PC-3 (cell line): Measurements from ENCODE around the gene ZDHHC5. TPM values are rescaled to one million over a fixed set of nuclear protein-coding genes. Genes with fewer than 3 reads are reported as not detected.
"Not testable (repeated sequence)": the region's sequence is repeated elsewhere in the genome, so short reads cannot be mapped to it uniquely, and the experiment has no call there.

ENCODE experiments used
- ATAC-seq: fragments of 200-7000 bp; cut with Tn5 transposase; 2 replicates; pipeline ENCODE4 v1.9.1; 2020; ENCODE audit warnings: mild to moderate bottlenecking, moderate library complexity
- BruUV-seq: library from RNA; stranded (reverse); fragments of 400-500 nt; replicated peaks from 2 replicates; lab custom pipeline; 2021; lab: Mats Ljungman, UMichigan
- CTCF ChIA-PET: fragments of 300-600 bp; sonication (Branson Sonifier 250); formaldehyde crosslinking; loops from one replicate; lab custom pipeline; 2022; ENCODE audit warnings: antibody characterized with exemption; lab: Charles Lee
- POLR2A ChIA-PET: fragments of 300-600 bp; sonication (Branson Sonifier 250); formaldehyde crosslinking; loops from one replicate; lab custom pipeline; 2022; ENCODE audit warnings: antibody characterized with exemption; ENCODE audit not compliant: unreplicated experiment; lab: Charles Lee
- DNase-seq: peaks from one replicate; pipeline ENCODE4 v3.0.0-alpha.2; 2015
- H2AFZ ChIP-seq: fragments of 300-600 bp; sonication (generic); 2 replicates; pipeline ENCODE4 v1.6.0; 2016; ENCODE audit warnings: antibody characterized with exemption, low read length
- H3F3A ChIP-seq: fragments of 300-600 bp; sonication (generic); one replicate; pipeline ENCODE4 v1.6.0; 2017; ENCODE audit warnings: antibody characterized with exemption, low read length, control low read depth, mild to moderate bottlenecking; ENCODE audit not compliant: unreplicated experiment
- H3K27ac ChIP-seq: fragments of 300-600 bp; sonication (generic); 2 replicates; pipeline ENCODE4 v1.5.1; 2016; ENCODE audit warnings: mild to moderate bottlenecking, low read length
- H3K27me3 ChIP-seq: fragments of 300-600 bp; sonication (generic); 2 replicates; pipeline ENCODE4 v1.6.1; 2016; ENCODE audit warnings: low read length, mixed read lengths
- H3K36me3 ChIP-seq: fragments of 300-600 bp; sonication (generic); 2 replicates; pipeline ENCODE4 v1.6.1; 2016; ENCODE audit warnings: low read depth, mixed run types, low read length, mixed read lengths
- H3K4me1 ChIP-seq: fragments of 300-600 bp; sonication (generic); 2 replicates; pipeline ENCODE4 v1.5.1; 2016; ENCODE audit warnings: low read length; ENCODE audit not compliant: insufficient read depth
- H3K4me2 ChIP-seq: fragments of 300-600 bp; sonication (generic); 2 replicates; pipeline ENCODE4 v1.6.0; 2016; ENCODE audit warnings: low read length
- H3K4me3 ChIP-seq: fragments of 300-600 bp; sonication (generic); 2 replicates; pipeline ENCODE4 v1.5.1; 2016; ENCODE audit warnings: mild to moderate bottlenecking, low read length, mixed read lengths
- H3K79me2 ChIP-seq: fragments of 300-600 bp; sonication (generic); 2 replicates; pipeline ENCODE4 v1.6.1; 2017; ENCODE audit warnings: low read length, mixed read lengths
- H3K9ac ChIP-seq: fragments of 300-600 bp; sonication (generic); 2 replicates; pipeline ENCODE4 v1.6.0; 2016; ENCODE audit warnings: mild to moderate bottlenecking, low read length
- H3K9me2 ChIP-seq: fragments of 300-600 bp; sonication (generic); replicated peaks from 2 replicates; pipeline ENCODE4 v1.6.1; 2016; ENCODE audit warnings: mixed run types, low read length, mixed read lengths
- H3K9me3 ChIP-seq: fragments of 300-600 bp; sonication (generic); 2 replicates; pipeline ENCODE4 v1.6.1; 2016; ENCODE audit warnings: low read length, mixed read lengths
- H4K20me1 ChIP-seq: fragments of 300-600 bp; sonication (generic); 2 replicates; pipeline ENCODE4 v1.6.1; 2016; ENCODE audit warnings: low read length, mixed read lengths
- CTCF ChIP-seq: fragments of 300-600 bp; sonication (generic); conservative IDR thresholded peaks from 2 replicates; pipeline ENCODE4 v1.5.1; 2017; ENCODE audit warnings: antibody characterized with exemption, low read depth, mild to moderate bottlenecking, low read length
- EZH2 ChIP-seq: fragments of 300-600 bp; sonication (generic); IDR thresholded peaks from one replicate; pipeline ENCODE4 v1.6.1; 2017; ENCODE audit warnings: antibody characterized with exemption, mild to moderate bottlenecking, low read length; ENCODE audit not compliant: unreplicated experiment
- EZH2phosphoT487 ChIP-seq: fragments of 300-600 bp; sonication (generic); IDR thresholded peaks from 2 replicates; pipeline ENCODE4 v1.6.1; 2018; ENCODE audit warnings: mild to moderate bottlenecking, antibody characterized with exemption, low read length, borderline replicate concordance
- intact Hi-C: fragments of 100-400 bp; cut with micrococcal nuclease; formaldehyde crosslinking; loops from 2 replicates; pipeline ENCODE4 v1.9.0; 2023
- total RNA-seq: library from RNA; depleted of rRNA; stranded (reverse); fragments of >200 nt; gene quantifications from 2 replicates; pipeline ENCODE4 v1.2.3, GENCODE V29; 2014

Gene ZDHHC5
- total RNA-seq, 1 experiment from 2014 or later, result 86.7 TPM

GRCh38 chr11:57703341-57703740 is 35.4 kb downstream of the ZDHHC5 start:
- TF ChIP-seq EZH2phosphoT487, result no peak
- TF ChIP-seq EZH2, result no peak
- TF ChIP-seq CTCF, result no peak
- Histone ChIP-seq H3K27ac (no peak overlapping the region), H4K20me1 (0 out of 2 replicates have a peak, but pooled peaks cover 3% of the 10 kb centered on the region), H3K79me2 (peaks cover 17% of the 10 kb centered on the region), H3K36me3 (peaks cover 55% of the 10 kb centered on the region), H3F3A (peaks cover 4% of the 10 kb centered on the region), H2AFZ (no peak overlapping the region), H3K9me3 (no peaks in the 10 kb centered on the region), H3K27me3 (no peaks in the 10 kb centered on the region), H3K4me2 (no peak overlapping the region), H3K4me1 (no peaks in the 10 kb centered on the region), H3K4me3 (no peak overlapping the region), H3K9ac (no peak overlapping the region), H3K9me2 (no peaks in the 10 kb centered on the region)
- ChIA-PET CTCF (no interaction called here), POLR2A (no interaction called here)
- no peak for DNase-seq
- no peak for ATAC-seq
- BruUV-seq, result no TSS peak
- intact Hi-C loops, result no loop called here

GRCh38 chr11:57704932-57705331 is 37.0 kb downstream of the ZDHHC5 start:
- H3K27ac ChIP-seq, result no peak overlapping the region
- H3F3A ChIP-seq, result peaks cover 4% of the 10 kb centered on the region
- no peak overlapping the region for H3K9ac ChIP-seq
- no peaks in the 10 kb centered on the region for H3K27me3 ChIP-seq
- CTCF ChIA-PET, result no interaction called here
- H3K4me3 ChIP-seq, result no peak overlapping the region
- no peak overlapping the region for H3K4me2 ChIP-seq
- H3K9me2 ChIP-seq, result no peaks in the 10 kb centered on the region
- TF ChIP-seq EZH2 (no peak), EZH2phosphoT487 (no peak), CTCF (no peak)
- POLR2A ChIA-PET, result interaction anchor here (0.6 kb wide), 1 partner anchor 55 kb away, joined by 16 read pairs; no protein-coding TSS in a partner anchor
- DNase-seq (no peak), ATAC-seq (no peak)
- no peaks in the 10 kb centered on the region for H3K4me1 ChIP-seq
- intact Hi-C loops, result no loop called here
- H3K9me3 ChIP-seq, result no peaks in the 10 kb centered on the region
- H2AFZ ChIP-seq, result no peak overlapping the region
- TSS peak; percentile 8 for BruUV-seq
- H3K36me3 ChIP-seq, result peaks cover 43% of the 10 kb centered on the region
- 0 out of 2 replicates have a peak, but pooled peaks cover 3% of the 10 kb centered on the region for H4K20me1 ChIP-seq
- peaks cover 26% of the 10 kb centered on the region for H3K79me2 ChIP-seq

DNA sequence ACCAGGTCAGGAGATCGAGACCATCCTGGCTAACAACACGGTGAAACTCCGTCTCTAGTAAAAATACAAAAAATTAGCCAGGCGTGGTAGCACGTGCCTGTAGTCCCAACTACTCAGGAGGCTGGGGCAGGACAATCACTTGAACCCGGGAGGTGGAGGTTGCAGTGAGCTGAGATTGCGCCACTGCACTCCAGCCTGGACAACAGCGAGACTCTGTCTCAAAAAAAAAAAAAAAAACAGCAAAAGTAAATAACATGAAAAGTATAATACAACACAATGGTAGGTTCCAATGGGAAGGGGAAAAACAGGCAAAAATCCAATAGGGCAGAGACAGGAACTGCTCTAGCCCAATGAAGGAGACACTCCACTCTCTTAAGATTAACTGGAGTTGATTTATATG is 37.5 kb downstream of the ZDHHC5 start:
- intact Hi-C loops, H3F3A ChIP-seq, ATAC-seq, H4K20me1 ChIP-seq, H3K27me3 ChIP-seq, H3K27ac ChIP-seq, DNase-seq, H3K4me1 ChIP-seq, H3K9ac ChIP-seq, H3K9me3 ChIP-seq, H3K4me3 ChIP-seq, H2AFZ ChIP-seq, H3K4me2 ChIP-seq, H3K9me2 ChIP-seq, BruUV-seq, CTCF ChIA-PET: not testable (repeated sequence)
- H3K79me2 ChIP-seq, result peaks cover 31% of the 10 kb centered on the region
- peaks cover 39% of the 10 kb centered on the region for H3K36me3 ChIP-seq
- POLR2A ChIA-PET, result interaction anchor here (0.6 kb wide), 1 partner anchor 55 kb away, joined by 16 read pairs; no protein-coding TSS in a partner anchor
